HCT116 (cell line): ENCODE measurements around the gene TRNP1. TPM values are rescaled to one million over a fixed set of nuclear protein-coding genes. Genes with fewer than 3 reads are reported as not detected.

Experiments used
- ATAC-seq: fragments of 200-7000 bp; cut with Tn5 transposase; 2 replicates; pipeline ENCODE4 v1.9.1; 2020; ENCODE audit warnings: mild to moderate bottlenecking, moderate library complexity
- BruUV-seq: library from RNA; stranded (reverse); fragments of 400-500 nt; replicated peaks from 2 replicates; lab custom pipeline; 2021; lab: Mats Ljungman, UMichigan
- CTCF ChIA-PET: fragments of 300-600 bp; sonication (Branson Sonifier 250); formaldehyde crosslinking; loops from one replicate; lab custom pipeline; 2021; ENCODE audit warnings: antibody characterized with exemption; lab: Charles Lee
- POLR2A ChIA-PET: fragments of 300-600, 350-600 bp; sonication (Branson Sonifier 250); formaldehyde crosslinking; loops from one replicate; lab custom pipeline; 2021; ENCODE audit warnings: antibody characterized with exemption; lab: Charles Lee
- RAD21 ChIA-PET, 2 experiments: fragments of 300-600 bp; sonication (Branson Sonifier 250); formaldehyde crosslinking; loops; one replicate each; lab custom pipeline; 2023; ENCODE audit warnings: low total read pairs in 2 of 2; ENCODE audit not compliant: uncharacterized antibody in 2 of 2, unreplicated experiment in 2 of 2, low non-redundant PET in 1 of 2; lab: Charles Lee
- DNase-seq: peaks from one replicate; pipeline ENCODE4 v3.0.0-alpha.2; 2010; ENCODE audit warnings: low read depth, low spot score
- H2AFZ ChIP-seq: fragments of 200-600 bp; shearing (Covaris generic), sonication (generic); 2 replicates; pipeline ENCODE4 v1.6.1; 2017; ENCODE audit warnings: low read depth, mixed run types, mixed read lengths, antibody characterized with exemption, low read length; ENCODE audit not compliant: poor library complexity, severe bottlenecking
- H3K27ac ChIP-seq: 2 replicates; pipeline ENCODE4 v1.5.1; 2012; ENCODE audit warnings: low read depth, low read length
- H3K27me3 ChIP-seq: fragments of 200-600 bp; sonication (generic); 2 replicates; pipeline ENCODE4 v1.6.1; 2016; ENCODE audit warnings: mixed run types, low read length, mixed read lengths; ENCODE audit not compliant: insufficient read depth
- H3K36me3 ChIP-seq, 2 experiments: fragments of 200-500 bp in 1 of 2; fragments of 200-600 bp in 1 of 2; sonication (Bioruptor generic) in 1 of 2; sonication (generic) in 1 of 2; 2 replicates each; pipeline versions ENCODE4 v1.5.1 to v1.6.1; 2014 to 2016; ENCODE audit warnings: low read length in 2 of 2, inconsistent platforms in 1 of 2, mixed read lengths in 1 of 2, mixed run types in 1 of 2; ENCODE audit not compliant: insufficient read depth in 2 of 2, control insufficient read depth in 1 of 2
- H3K4me1 ChIP-seq, 2 experiments: fragments of 200-600 bp in 1 of 2; sonication (generic) in 1 of 2; 2 replicates each; pipeline versions ENCODE4 v1.5.1 to v1.6.1; 2012 to 2017; ENCODE audit warnings: low read length in 2 of 2, inconsistent platforms in 1 of 2, mild to moderate bottlenecking in 1 of 2, mixed read lengths in 1 of 2, mixed run types in 1 of 2, moderate library complexity in 1 of 2; ENCODE audit not compliant: insufficient read depth in 2 of 2, control insufficient read depth in 1 of 2
- H3K4me2 ChIP-seq: fragments of 200-600 bp; sonication (generic); 2 replicates; pipeline ENCODE4 v1.6.1; 2017; ENCODE audit warnings: mixed run types, low read length, mixed read lengths
- H3K4me3 ChIP-seq, 2 experiments: fragments of 200-600 bp in 1 of 2; sonication (generic) in 1 of 2; replicated peaks in 1 of 2; 2 replicates each; pipeline ENCODE4 v1.5.1; 2011 to 2016; ENCODE audit warnings: low read length in 2 of 2, control low read depth in 1 of 2, low read depth in 1 of 2, mild to moderate bottlenecking in 1 of 2, mixed read lengths in 1 of 2, mixed run types in 1 of 2
- H3K79me2 ChIP-seq: fragments of 200-600 bp; sonication (generic); 2 replicates; pipeline ENCODE4 v1.6.1; 2017; ENCODE audit warnings: mild to moderate bottlenecking, mixed run types, low read length, moderate library complexity, mixed read lengths; ENCODE audit not compliant: insufficient read depth
- H3K9ac ChIP-seq: fragments of 200-600 bp; sonication (generic); 2 replicates; pipeline ENCODE4 v1.6.1; 2016; ENCODE audit warnings: low read length, mixed read lengths
- H3K9me2 ChIP-seq: fragments of 200-600 bp; sonication (generic), shearing (Covaris generic); 2 replicates; pipeline ENCODE4 v1.6.1; 2017; ENCODE audit warnings: mixed run types, mild to moderate bottlenecking, moderate library complexity; ENCODE audit not compliant: insufficient read depth
- H3K9me3 ChIP-seq, 2 experiments: fragments of 200-500 bp in 1 of 2; fragments of 200-600 bp in 1 of 2; sonication (Bioruptor generic) in 1 of 2; sonication (generic) in 1 of 2; 2 replicates each; pipeline ENCODE4 v1.6.1; 2014 to 2017; ENCODE audit warnings: low read length in 2 of 2, mixed read lengths in 2 of 2, inconsistent platforms in 1 of 2, low read depth in 1 of 2, mild to moderate bottlenecking in 1 of 2, mixed run types in 1 of 2, moderate library complexity in 1 of 2; ENCODE audit not compliant: control insufficient read depth in 1 of 2, insufficient read depth in 1 of 2
- H4K20me1 ChIP-seq: fragments of 200-600 bp; sonication (generic), shearing (Covaris generic); 2 replicates; pipeline ENCODE4 v1.6.1; 2017; ENCODE audit warnings: mixed run types, mild to moderate bottlenecking, moderate library complexity; ENCODE audit not compliant: insufficient read depth
- CBX3 ChIP-seq: IDR thresholded peaks from 2 replicates; pipeline ENCODE4 v1.6.1; 2012; ENCODE audit warnings: low read depth
- POLR2A ChIP-seq: IDR thresholded peaks from 2 replicates; pipeline ENCODE4 v1.7.0; 2011; ENCODE audit warnings: borderline replicate concordance; ENCODE audit not compliant: insufficient read depth, insufficient read length; ENCODE audit errors: extremely low read depth
- SRF ChIP-seq: IDR thresholded peaks from 2 replicates; pipeline ENCODE4 v1.6.1; 2012; ENCODE audit warnings: low read depth
- TCF7L2 ChIP-seq: IDR thresholded peaks from 2 replicates; pipeline ENCODE4 v1.7.0; 2011; ENCODE audit warnings: borderline replicate concordance, inconsistent platforms; ENCODE audit not compliant: insufficient read depth, insufficient read length; ENCODE audit errors: extremely low read depth
- YY1 ChIP-seq: IDR thresholded peaks from 2 replicates; pipeline ENCODE4 v1.6.1; 2011; ENCODE audit warnings: low read length, low read depth, moderate library complexity, mild to moderate bottlenecking; ENCODE audit not compliant: insufficient replicate concordance; ENCODE audit errors: extremely low read depth
- ZBTB33 ChIP-seq: IDR thresholded peaks from 2 replicates; pipeline ENCODE4 v1.6.1; 2011; ENCODE audit warnings: mild to moderate bottlenecking, low read length, moderate library complexity; ENCODE audit not compliant: insufficient replicate concordance; ENCODE audit errors: extremely low read depth
- ZFX ChIP-seq: fragments of 450-650 bp; IDR thresholded peaks from 2 replicates; pipeline ENCODE4 v1.6.1; 2017
- intact Hi-C: fragments of 100-400 bp; cut with micrococcal nuclease; formaldehyde crosslinking; loops from 2 replicates; pipeline ENCODE4 v1.10.0; 2022
- total RNA-seq: library from RNA; stranded (reverse); gene quantifications from one replicate; pipeline ENCODE4 v1.2.1, GENCODE V29; 2021; ENCODE audit not compliant: unreplicated experiment
- TF ChIP-seq, protein P1 (sequence below), 3 experiments: fragments of 200-600 bp in 1 of 3; sonication (generic) in 1 of 3; IDR thresholded peaks in 2 of 3; conservative IDR thresholded peaks in 1 of 3; 2 replicates each; pipeline ENCODE4 v1.5.1; 2012 to 2017; ENCODE audit warnings: low read depth in 2 of 3, low read length in 2 of 3, antibody characterized with exemption in 1 of 3, borderline replicate concordance in 1 of 3, control low read depth in 1 of 3, mild to moderate bottlenecking in 1 of 3, mixed read lengths in 1 of 3, mixed run types in 1 of 3, moderate library complexity in 1 of 3; ENCODE audit not compliant: insufficient read depth in 1 of 3

Gene TRNP1
- total RNA-seq, 1 experiment from 2014 or later: 76.9 TPM

GRCh38 chr1:27033043-27033746 lies 39.7 kb downstream of the TRNP1 start:
- intact Hi-C loops: no loop called here
- Histone ChIP-seq H3K9ac (no peak overlapping the region), H3K9me2 (no peaks in the 10 kb centered on the region), H3K9me3 (no peaks in the 10 kb centered on the region), H4K20me1 (no peaks in the 10 kb centered on the region), H3K27ac (peak overlapping the region; percentile 3; the same call in 1 of the 2 replicates), H3K79me2 (no peaks in the 10 kb centered on the region), H3K4me3 (no peak overlapping the region), H3K4me1 (peaks cover 25 to 32% of the 10 kb centered on the region in 2 experiments), H2AFZ (no peak overlapping the region), H3K4me2 (peak overlapping the region; percentile 3; the same call in 1 of the 2 replicates), H3K27me3 (no peaks in the 10 kb centered on the region), H3K36me3 (no peaks in the 10 kb centered on the region)
- ChIA-PET POLR2A (interaction anchor here (0.9 to 1.3 kb wide), 2 partner anchors 20 to 29 kb away, joined by 3 read pairs; partner anchors contain the start of gene TENT5B), RAD21 (no interaction called here), CTCF (interaction anchor here (5.6 kb wide), 1 partner anchor 12 kb away, joined by 45 read pairs; no protein-coding TSS in a partner anchor)
- no TSS peak for BruUV-seq
- TF ChIP-seq ZBTB33: no peak
- no peak for TF ChIP-seq POLR2A
- TF ChIP-seq ZFX: 0 out of 2 replicates have a peak, but pooled peaks have one; percentile 33
- no peak for DNase-seq
- no peak for ATAC-seq

- no peak for TF ChIP-seq SRF
- no peak for TF ChIP-seq ZBTB33
- no peak for TF ChIP-seq YY1
- TF ChIP-seq TCF7L2: no peak
- TF ChIP-seq, protein P1, sequence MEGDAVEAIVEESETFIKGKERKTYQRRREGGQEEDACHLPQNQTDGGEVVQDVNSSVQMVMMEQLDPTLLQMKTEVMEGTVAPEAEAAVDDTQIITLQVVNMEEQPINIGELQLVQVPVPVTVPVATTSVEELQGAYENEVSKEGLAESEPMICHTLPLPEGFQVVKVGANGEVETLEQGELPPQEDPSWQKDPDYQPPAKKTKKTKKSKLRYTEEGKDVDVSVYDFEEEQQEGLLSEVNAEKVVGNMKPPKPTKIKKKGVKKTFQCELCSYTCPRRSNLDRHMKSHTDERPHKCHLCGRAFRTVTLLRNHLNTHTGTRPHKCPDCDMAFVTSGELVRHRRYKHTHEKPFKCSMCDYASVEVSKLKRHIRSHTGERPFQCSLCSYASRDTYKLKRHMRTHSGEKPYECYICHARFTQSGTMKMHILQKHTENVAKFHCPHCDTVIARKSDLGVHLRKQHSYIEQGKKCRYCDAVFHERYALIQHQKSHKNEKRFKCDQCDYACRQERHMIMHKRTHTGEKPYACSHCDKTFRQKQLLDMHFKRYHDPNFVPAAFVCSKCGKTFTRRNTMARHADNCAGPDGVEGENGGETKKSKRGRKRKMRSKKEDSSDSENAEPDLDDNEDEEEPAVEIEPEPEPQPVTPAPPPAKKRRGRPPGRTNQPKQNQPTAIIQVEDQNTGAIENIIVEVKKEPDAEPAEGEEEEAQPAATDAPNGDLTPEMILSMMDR (IDR thresholded peaks at IDR 0.05 in 2 of 3, conservative IDR thresholded peaks at IDR 0.05 in 1 of 3; ENCODE audit: borderline replicate concordance in 1 of 3, insufficient read depth in 1 of 3, low read depth in 2 of 3, low read length in 2 of 3): no peak
- no peak for TF ChIP-seq CBX3
- ChIA-PET RAD21 (no interaction called here), CTCF (interaction anchor here (0.7 to 5.6 kb wide), 2 partner anchors 9 to 1488 kb away, joined by 6 to 45 read pairs; no protein-coding TSS in a partner anchor), POLR2A (interaction anchor here (0.6 to 1.3 kb wide), 3 partner anchors 11 to 39 kb away, joined by 3 to 4 read pairs (median 4); no protein-coding TSS in a partner anchor)
- Histone ChIP-seq H3K9ac (no peak overlapping the region), H3K4me2 (no peak overlapping the region), H3K9me2 (no peaks in the 10 kb centered on the region), H4K20me1 (no peaks in the 10 kb centered on the region), H3K4me3 (no peak overlapping the region), H3K36me3 (no peaks in the 10 kb centered on the region), H2AFZ (no peak overlapping the region), H3K79me2 (no peaks in the 10 kb centered on the region), H3K9me3 (no peaks in the 10 kb centered on the region), H3K27me3 (no peaks in the 10 kb centered on the region), H3K27ac (no peak overlapping the region), H3K4me1 (peaks cover 25 to 32% of the 10 kb centered on the region in 2 experiments)
- BruUV-seq: no TSS peak
- intact Hi-C loops: no loop called here
- DNase-seq (no peak), ATAC-seq (no peak)
Measured at GRCh38 chr1:27035344-27035743, 41.9 kb downstream of the TRNP1 start.
